Right cardiac atrium (tissue), 5 donors: ENCODE measurements around the gene NUAK1. TPM values are rescaled to one million over a fixed set of nuclear protein-coding genes. Genes with fewer than 3 reads are reported as not detected.

Source experiments
- ATAC-seq, 2 donors: fragments of 200-7000 bp; cut with Tn5 transposase; one replicate each; pipeline versions ENCODE4 v1.8.0 to v1.9.1; 2020; ENCODE audit warnings: moderate library complexity in 2 of 2, mild to moderate bottlenecking in 1 of 2
- DNase-seq, 3 donors: peaks; one replicate each; pipeline ENCODE4 v3.0.0-alpha.2; 2020
- H3K27ac ChIP-seq: one replicate; pipeline ENCODE4 v1.5.1; 2013; ENCODE audit warnings: mild to moderate bottlenecking, low read length, control low read depth, moderate library complexity
- H3K27me3 ChIP-seq: one replicate; pipeline ENCODE4 v1.6.1; 2013; ENCODE audit not compliant: control insufficient read depth, insufficient read depth
- H3K4me1 ChIP-seq: one replicate; pipeline ENCODE4 v1.6.1; 2013; ENCODE audit warnings: low read length; ENCODE audit not compliant: control insufficient read depth, insufficient read depth
- H3K4me3 ChIP-seq: one replicate; pipeline ENCODE4 v1.5.1; 2013; ENCODE audit warnings: low read length, control low read depth
- H3K9me3 ChIP-seq: one replicate; pipeline ENCODE4 v1.6.1; 2013; ENCODE audit warnings: low read length; ENCODE audit not compliant: control insufficient read depth
- WGBS: extraction: QIAGEN DNeasy Blood & Tissue Kit; methylation state at CpG from one replicate; pipeline ENCODE4 v1.1.7; 2013; 5-methylcytosine and 5-hydroxymethylcytosine counted together
- intact Hi-C, 4 donors: fragments of 100-400 bp; cut with DNase I; formaldehyde crosslinking; loops; one replicate each; pipeline versions ENCODE4 v1.11.0 to v1.14.0; 2022 to 2023
- polyA plus RNA-seq: library from polyadenylated mRNA; stranded (reverse); fragments of 200-250 nt; gene quantifications from one replicate; pipeline ENCODE4 v1.2.3, GENCODE V29; 2013
- total RNA-seq, 4 donors: library from RNA; stranded (reverse); fragmentation: NEBNext Ultra II Directional; extraction: Animal tissue kit (Norgen Biotek cat#: 25700); gene quantifications; one replicate each; pipeline ENCODE4 v1.2.1, GENCODE V29; 2021
- donor health status: healthy with polysubstance abuse.
- donor health status: DM: no; HTN: yes; CAD: no.
- donor health status: DM: no; HTN: no; CAD: no.
- donor health status: DM: no; HTN: yes; CAD: no; lungs with severe emphysema.
- donor health status: DM: yes; HTN: yes; CAD: no.

Gene NUAK1
- total and polyA plus RNA-seq, 5 donors, result 10.0 to 30.2 (median 22.6) TPM

GRCh38 chr12:106138357-106138632 lies 459 bp downstream of the NUAK1 start:
- under 1% methylated on average over 23 of the region's 23 CpGs for WGBS
- Histone ChIP-seq H3K9me3 (no peaks in the 10 kb centered on the region), H3K27me3 (no peaks in the 10 kb centered on the region), H3K4me3 (peak overlapping the region; percentile 87), H3K4me1 (peaks cover 20% of the 10 kb centered on the region), H3K27ac (peak overlapping the region; percentile 91)
- peak; percentile 0 to 1 for ATAC-seq
- DNase-seq, result peak in 1 of 3 donors; percentile 70
- intact Hi-C loops, result loop anchor here (5.0 to 10.0 kb wide), 6 partner anchors 153 to 716 kb away; no protein-coding TSS in a partner anchor

- WGBS, result 8% methylated on average over 20 of the region's 20 CpGs
- intact Hi-C loops, result loop anchor here (5.0 to 10.0 kb wide), 6 partner anchors 153 to 715 kb away; no protein-coding TSS in a partner anchor
- Histone ChIP-seq H3K4me1 (peaks cover 24% of the 10 kb centered on the region), H3K4me3 (peak overlapping the region; percentile 87), H3K27me3 (no peaks in the 10 kb centered on the region), H3K27ac (peak overlapping the region; percentile 91), H3K9me3 (no peaks in the 10 kb centered on the region)
- ATAC-seq, result no peak
- no peak for DNase-seq
Observed at GRCh38 chr12:106137530-106138356, 1.0 kb downstream of the NUAK1 start.

GRCh38 chr12:106136263-106136662 lies 2.5 kb downstream of the NUAK1 start:
- peak; percentile 87 to 96 (median 94) for DNase-seq
- H3K4me1 ChIP-seq, result peaks cover 34% of the 10 kb centered on the region
- peak; percentile 15 to 16 for ATAC-seq

GRCh38 chr12:106135781-106136180 lies 3.0 kb downstream of the NUAK1 start:
- no peaks in the 10 kb centered on the region for H3K27me3 ChIP-seq
- intact Hi-C loops, result loop anchor here (5.0 to 10.0 kb wide), 6 partner anchors 151 to 713 kb away; no protein-coding TSS in a partner anchor
- H3K4me1 ChIP-seq, result peaks cover 34% of the 10 kb centered on the region
- WGBS, result 20% methylated on average over 4 of the region's 4 CpGs
- peak overlapping the region; percentile 30 for H3K27ac ChIP-seq
- H3K9me3 ChIP-seq, result no peaks in the 10 kb centered on the region
- H3K4me3 ChIP-seq, result peak overlapping the region; percentile 87
- DNase-seq (no peak), ATAC-seq (no peak)

More at GRCh38 chr12:106136263-106136662, 2.5 kb downstream of the NUAK1 start:
- Histone ChIP-seq H3K9me3 (no peaks in the 10 kb centered on the region), H3K27ac (peak overlapping the region; percentile 93), H3K4me3 (peak overlapping the region; percentile 87), H3K27me3 (no peaks in the 10 kb centered on the region)
- 3% methylated on average over 13 of the region's 13 CpGs for WGBS
- intact Hi-C loops, result loop anchor here (5.0 to 10.0 kb wide), 6 partner anchors 151 to 714 kb away; no protein-coding TSS in a partner anchor

- intact Hi-C loops, result loop anchor here (5.0 to 10.0 kb wide), 6 partner anchors 150 to 713 kb away; no protein-coding TSS in a partner anchor
- WGBS, result 41% methylated on average over 6 of the region's 6 CpGs
- Histone ChIP-seq H3K27ac (no peak overlapping the region), H3K9me3 (no peaks in the 10 kb centered on the region), H3K27me3 (no peaks in the 10 kb centered on the region), H3K4me1 (peaks cover 32% of the 10 kb centered on the region), H3K4me3 (peak overlapping the region; percentile 87)
- ATAC-seq, result no peak
- DNase-seq, result no peak
Observed at GRCh38 chr12:106135075-106135474, 3.7 kb downstream of the NUAK1 start.

GRCh38 chr12:106134294-106134949 lies 4.3 kb downstream of the NUAK1 start:
- 34% methylated on average over 3 of the region's 3 CpGs for WGBS
- Histone ChIP-seq H3K27me3 (no peaks in the 10 kb centered on the region), H3K9me3 (no peaks in the 10 kb centered on the region), H3K27ac (no peak overlapping the region), H3K4me3 (no peak overlapping the region), H3K4me1 (peaks cover 33% of the 10 kb centered on the region)
- DNase-seq, result no peak
- intact Hi-C loops, result loop anchor here (10.0 kb wide), 4 partner anchors 150 to 710 kb away; no protein-coding TSS in a partner anchor
- no peak for ATAC-seq

GRCh38 chr12:106133136-106134087 lies 5.3 kb downstream of the NUAK1 start:
- Histone ChIP-seq H3K27me3 (no peaks in the 10 kb centered on the region), H3K4me1 (peaks cover 40% of the 10 kb centered on the region), H3K9me3 (no peaks in the 10 kb centered on the region), H3K27ac (peak overlapping the region; percentile 31), H3K4me3 (no peak overlapping the region)
- intact Hi-C loops, result loop anchor here (10.0 kb wide), 4 partner anchors 149 to 709 kb away; no protein-coding TSS in a partner anchor
- no peak for ATAC-seq
- DNase-seq, result no peak
- 76% methylated on average over 4 of the region's 4 CpGs for WGBS

- H3K27ac ChIP-seq, result peak overlapping the region; percentile 55
- intact Hi-C loops, result loop anchor here (10.0 kb wide), 4 partner anchors 148 to 708 kb away; no protein-coding TSS in a partner anchor
- ATAC-seq, result no peak
- peaks cover 42% of the 10 kb centered on the region for H3K4me1 ChIP-seq
- no peaks in the 10 kb centered on the region for H3K9me3 ChIP-seq
- H3K4me3 ChIP-seq, result no peak overlapping the region
- DNase-seq, result no peak
- WGBS, result 63% methylated on average over 7 of the region's 7 CpGs
- H3K27me3 ChIP-seq, result no peaks in the 10 kb centered on the region
Observed at GRCh38 chr12:106132175-106133135, 6.3 kb downstream of the NUAK1 start.

- no peak for DNase-seq
- H3K4me1 ChIP-seq, result peaks cover 48% of the 10 kb centered on the region
- H3K4me3 ChIP-seq, result no peak overlapping the region
- H3K27ac ChIP-seq, result peak overlapping the region; percentile 55
- no peaks in the 10 kb centered on the region for H3K27me3 ChIP-seq
- WGBS, result 15% methylated on average over 5 of the region's 5 CpGs
- intact Hi-C loops, result loop anchor here (10.0 kb wide), 4 partner anchors 147 to 707 kb away; no protein-coding TSS in a partner anchor
- no peaks in the 10 kb centered on the region for H3K9me3 ChIP-seq
- no peak for ATAC-seq
Observed at GRCh38 chr12:106131676-106132075, 7.1 kb downstream of the NUAK1 start.
